T-helper 1 cell treated with Interleukin-12 subunit alpha and Interleukin-12 subunit beta and Interleukin-4 antibody, amounts not matched to agents 30 μg/mL and 1 μg/mL, for 36 hours (primary cell): ENCODE results near the gene ABCB8.

Experiments used
- H3K27ac Mint-ChIP-seq: one replicate; pipeline ENCODE4 v1.8.0; 2021; ENCODE audit warnings: mild to moderate bottlenecking, mixed read lengths
- H3K27me3 Mint-ChIP-seq: one replicate; pipeline ENCODE4 v1.8.0; 2021; ENCODE audit warnings: low read depth, mixed read lengths
- H3K36me3 Mint-ChIP-seq: one replicate; pipeline ENCODE4 v1.8.0; 2021; ENCODE audit warnings: low read depth, mixed read lengths
- H3K4me1 Mint-ChIP-seq: one replicate; pipeline ENCODE4 v1.8.0; 2021; ENCODE audit warnings: low read depth, mixed read lengths
- H3K4me3 Mint-ChIP-seq: one replicate; pipeline ENCODE4 v1.8.0; 2021; ENCODE audit warnings: mild to moderate bottlenecking, moderate library complexity, mixed read lengths
- H3K9me3 Mint-ChIP-seq: one replicate; pipeline ENCODE4 v1.8.0; 2021; ENCODE audit warnings: mixed read lengths

ABCB8 gene

DNA sequence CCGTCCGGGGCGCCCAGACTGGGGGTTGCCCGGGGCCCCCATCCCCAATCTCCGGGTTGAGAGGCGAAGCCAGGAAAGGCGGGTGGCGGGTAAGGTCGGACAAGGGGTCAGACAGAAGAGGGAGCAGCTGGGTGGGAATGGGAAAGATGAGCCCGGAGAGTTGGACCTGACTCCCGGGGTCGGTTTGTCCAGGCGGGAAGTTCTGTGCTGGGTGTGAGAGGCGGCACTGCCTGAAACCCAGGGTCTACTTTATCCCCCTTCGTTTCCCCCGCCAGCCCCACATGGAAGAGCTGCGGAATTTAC lies 31.8 kb downstream of the ABCB8 start:
- Mint-ChIP-seq H3K4me1 (peaks cover 29% of the 10 kb centered on the region), H3K27me3 (no peaks in the 10 kb centered on the region), H3K4me3 (peak overlapping the region; percentile 97), H3K9me3 (no peaks in the 10 kb centered on the region), H3K27ac (peak overlapping the region; percentile 69), H3K36me3 (no peaks in the 10 kb centered on the region)

GRCh38 chr7:151060416-151061212 lies 32.4 kb downstream of the ABCB8 start:
- H3K27me3 Mint-ChIP-seq: no peaks in the 10 kb centered on the region
- no peaks in the 10 kb centered on the region for H3K9me3 Mint-ChIP-seq
- H3K4me3 Mint-ChIP-seq: peak overlapping the region; percentile 97
- H3K4me1 Mint-ChIP-seq: peaks cover 29% of the 10 kb centered on the region
- no peak overlapping the region for H3K27ac Mint-ChIP-seq
- no peaks in the 10 kb centered on the region for H3K36me3 Mint-ChIP-seq

DNA sequence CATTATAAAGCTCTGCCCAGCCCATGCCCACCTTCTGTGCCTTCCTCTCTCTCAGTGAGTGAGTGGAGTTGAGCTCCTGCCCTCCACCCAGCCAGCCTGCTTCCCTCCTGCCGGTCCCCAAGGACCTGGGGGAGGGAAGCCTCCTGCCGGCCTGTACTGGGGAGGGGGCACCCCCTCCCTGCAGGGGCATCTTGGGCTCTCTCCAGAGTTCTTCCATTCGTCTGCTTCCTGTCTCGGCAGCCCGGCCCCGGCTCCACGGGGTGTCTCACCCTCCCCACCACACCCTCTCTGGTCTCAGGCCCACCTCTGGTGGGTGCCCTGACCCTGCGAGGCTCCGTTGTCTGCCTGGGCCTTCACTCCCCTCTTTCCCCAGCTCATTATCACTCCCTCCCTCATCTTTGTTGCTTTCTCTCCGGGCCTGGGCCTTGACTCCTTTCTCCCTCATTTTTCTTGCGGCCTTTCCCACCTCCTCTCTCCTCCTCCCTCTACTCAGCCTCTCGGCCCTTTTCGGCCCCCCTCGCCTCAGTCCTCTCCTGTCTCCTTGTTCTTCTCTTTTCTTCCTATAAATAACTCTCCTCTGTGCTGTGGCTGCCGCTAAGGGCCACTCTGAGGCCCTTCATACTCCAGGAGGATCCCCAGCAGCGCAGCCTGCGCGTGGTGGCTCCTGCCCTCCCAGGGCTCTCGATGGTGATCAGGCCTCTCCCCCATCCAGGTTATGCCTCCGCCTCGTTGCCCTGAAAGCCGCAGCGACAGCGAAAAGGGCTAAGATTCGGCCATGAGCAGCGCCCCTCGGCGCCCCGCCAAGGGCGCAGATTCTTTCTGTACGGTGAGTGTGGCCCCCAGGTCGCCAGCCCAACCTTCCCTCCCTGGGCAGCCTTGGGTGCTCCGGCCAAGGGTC lies 33.2 kb downstream of the ABCB8 start:
- Mint-ChIP-seq H3K27me3 (no peaks in the 10 kb centered on the region), H3K9me3 (no peaks in the 10 kb centered on the region), H3K4me1 (peaks cover 27% of the 10 kb centered on the region), H3K27ac (no peak overlapping the region), H3K36me3 (no peaks in the 10 kb centered on the region), H3K4me3 (peak overlapping the region; percentile 97)

GRCh38 chr7:151062111-151062398 lies 33.8 kb downstream of the ABCB8 start:
- peaks cover 24% of the 10 kb centered on the region for H3K4me1 Mint-ChIP-seq
- no peak overlapping the region for H3K27ac Mint-ChIP-seq
- no peak overlapping the region for H3K4me3 Mint-ChIP-seq
- no peaks in the 10 kb centered on the region for H3K27me3 Mint-ChIP-seq
- no peaks in the 10 kb centered on the region for H3K36me3 Mint-ChIP-seq
- H3K9me3 Mint-ChIP-seq: no peaks in the 10 kb centered on the region

GRCh38 chr7:151062399-151063211 lies 34.4 kb downstream of the ABCB8 start:
- H3K4me1 Mint-ChIP-seq: peaks cover 19% of the 10 kb centered on the region
- no peak overlapping the region for H3K4me3 Mint-ChIP-seq
- no peak overlapping the region for H3K27ac Mint-ChIP-seq

DNA sequence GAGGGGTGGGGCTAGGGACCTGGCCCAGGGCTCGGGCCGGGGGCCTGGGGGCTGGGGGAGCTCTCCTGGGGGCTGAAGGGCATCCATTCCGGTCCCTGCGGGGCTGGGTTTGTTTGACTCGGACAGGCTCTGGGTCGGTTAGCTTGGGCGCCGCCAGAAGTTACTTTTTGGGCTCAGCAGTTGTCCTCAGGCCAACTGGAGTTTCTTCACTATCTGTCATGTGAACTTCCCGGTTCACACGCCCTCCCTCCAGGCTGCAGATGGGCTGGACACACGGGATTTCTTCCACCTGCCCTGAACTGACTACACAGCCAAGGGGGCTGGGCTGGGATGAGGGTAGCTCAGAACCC lies 34.9 kb downstream of the ABCB8 start:
- Mint-ChIP-seq H3K27ac (no peak overlapping the region), H3K4me1 (peaks cover 19% of the 10 kb centered on the region), H3K4me3 (no peak overlapping the region), H3K9me3 (no peaks in the 10 kb centered on the region), H3K27me3 (no peaks in the 10 kb centered on the region), H3K36me3 (no peaks in the 10 kb centered on the region)

More at GRCh38 chr7:151062399-151063211, 34.4 kb downstream of the ABCB8 start:
- H3K27me3 Mint-ChIP-seq: no peaks in the 10 kb centered on the region
- H3K9me3 Mint-ChIP-seq: no peaks in the 10 kb centered on the region
- H3K36me3 Mint-ChIP-seq: no peaks in the 10 kb centered on the region

- H3K27ac Mint-ChIP-seq: no peak overlapping the region
- no peaks in the 10 kb centered on the region for H3K27me3 Mint-ChIP-seq
- peaks cover 3% of the 10 kb centered on the region for H3K36me3 Mint-ChIP-seq
- no peak overlapping the region for H3K4me3 Mint-ChIP-seq
- H3K4me1 Mint-ChIP-seq: peaks cover 13% of the 10 kb centered on the region
- no peaks in the 10 kb centered on the region for H3K9me3 Mint-ChIP-seq
Observed at GRCh38 chr7:151064454-151064853, 36.2 kb downstream of the ABCB8 start.

DNA sequence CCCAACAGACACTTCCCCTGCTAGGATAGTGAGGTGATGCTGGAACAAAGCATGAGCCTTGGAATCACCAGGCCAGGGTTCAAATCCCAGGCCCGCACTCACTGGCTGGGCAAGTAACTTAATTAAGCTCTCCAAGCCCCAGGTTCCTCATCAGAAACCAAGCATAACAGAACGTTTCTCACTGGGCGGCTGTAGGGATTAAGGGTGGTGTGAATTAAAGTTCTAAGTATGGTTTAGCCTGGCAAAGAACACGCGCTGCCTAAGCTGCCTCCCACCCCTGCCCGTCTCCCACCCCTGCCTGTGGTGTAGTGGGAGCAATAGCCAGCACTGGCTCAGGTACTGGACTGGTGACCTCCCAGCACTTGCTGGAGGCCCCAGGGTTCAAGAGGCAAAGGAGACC lies 36.7 kb downstream of the ABCB8 start:
- H3K4me3 Mint-ChIP-seq: no peak overlapping the region
- no peak overlapping the region for H3K27ac Mint-ChIP-seq
- no peaks in the 10 kb centered on the region for H3K9me3 Mint-ChIP-seq
- peaks cover 3% of the 10 kb centered on the region for H3K36me3 Mint-ChIP-seq
- H3K27me3 Mint-ChIP-seq: no peaks in the 10 kb centered on the region
- peaks cover 13% of the 10 kb centered on the region for H3K4me1 Mint-ChIP-seq

GRCh38 chr7:151065516-151065915 lies 37.3 kb downstream of the ABCB8 start:
- Mint-ChIP-seq H3K27me3 (no peaks in the 10 kb centered on the region), H3K4me3 (no peak overlapping the region), H3K9me3 (no peaks in the 10 kb centered on the region), H3K4me1 (peaks cover 10% of the 10 kb centered on the region), H3K36me3 (peaks cover 4% of the 10 kb centered on the region), H3K27ac (no peak overlapping the region)

GRCh38 chr7:151066273-151066974 lies 38.2 kb downstream of the ABCB8 start:
- Mint-ChIP-seq H3K27ac (no peak overlapping the region), H3K36me3 (peaks cover 7% of the 10 kb centered on the region), H3K4me1 (peaks cover 4% of the 10 kb centered on the region), H3K9me3 (no peaks in the 10 kb centered on the region), H3K4me3 (no peak overlapping the region), H3K27me3 (no peaks in the 10 kb centered on the region)

GRCh38 chr7:151068069-151068773 lies 40.0 kb downstream of the ABCB8 start:
- Mint-ChIP-seq H3K36me3 (peaks cover 11% of the 10 kb centered on the region), H3K27me3 (no peaks in the 10 kb centered on the region), H3K27ac (no peak overlapping the region), H3K4me3 (no peak overlapping the region), H3K4me1 (no peaks in the 10 kb centered on the region), H3K9me3 (no peaks in the 10 kb centered on the region)

GRCh38 chr7:151069841-151070573 lies 41.8 kb downstream of the ABCB8 start:
- Mint-ChIP-seq H3K9me3 (no peaks in the 10 kb centered on the region), H3K4me3 (no peak overlapping the region), H3K27ac (no peak overlapping the region), H3K27me3 (no peaks in the 10 kb centered on the region), H3K36me3 (peaks cover 11% of the 10 kb centered on the region), H3K4me1 (no peaks in the 10 kb centered on the region)

- no peaks in the 10 kb centered on the region for H3K27me3 Mint-ChIP-seq
- no peak overlapping the region for H3K27ac Mint-ChIP-seq
- peaks cover 13% of the 10 kb centered on the region for H3K36me3 Mint-ChIP-seq
- H3K9me3 Mint-ChIP-seq: no peaks in the 10 kb centered on the region
- no peak overlapping the region for H3K4me3 Mint-ChIP-seq
- H3K4me1 Mint-ChIP-seq: no peaks in the 10 kb centered on the region
Observed at GRCh38 chr7:151070574-151070960, 42.3 kb downstream of the ABCB8 start.
